Measurements from ENCODE around the gene PKDREJ.

The PKDREJ gene

GRCh38 chr22:46245511-46245910, 17.6 kb downstream of the PKDREJ start:
- DNase-seq, result peak in 38 of 42 donors; percentile 33 to 83 (median 55)
- intact Hi-C loops (cut with DNase I), result loop anchor here (10.0 kb wide), 1 partner anchor 101 kb away; no protein-coding TSS in a partner anchor

- intact Hi-C loops (cut with DNase I), result loop anchor here (10.0 kb wide), 1 partner anchor 100 kb away; no protein-coding TSS in a partner anchor
- DNase-seq, result no peak
Observed at GRCh38 chr22:46244771-46245170, 18.4 kb downstream of the PKDREJ start.

- no peak for DNase-seq
- intact Hi-C loops (cut with DNase I), result loop anchor here (10.0 kb wide), 1 partner anchor 97 kb away; no protein-coding TSS in a partner anchor
Observed at GRCh38 chr22:46242076-46242475, 21.1 kb downstream of the PKDREJ start.

GRCh38 chr22:46241396-46242007, 21.6 kb downstream of the PKDREJ start:
- no peak for DNase-seq
- intact Hi-C loops (cut with DNase I), result loop anchor here (10.0 kb wide), 1 partner anchor 97 kb away; no protein-coding TSS in a partner anchor

DNA sequence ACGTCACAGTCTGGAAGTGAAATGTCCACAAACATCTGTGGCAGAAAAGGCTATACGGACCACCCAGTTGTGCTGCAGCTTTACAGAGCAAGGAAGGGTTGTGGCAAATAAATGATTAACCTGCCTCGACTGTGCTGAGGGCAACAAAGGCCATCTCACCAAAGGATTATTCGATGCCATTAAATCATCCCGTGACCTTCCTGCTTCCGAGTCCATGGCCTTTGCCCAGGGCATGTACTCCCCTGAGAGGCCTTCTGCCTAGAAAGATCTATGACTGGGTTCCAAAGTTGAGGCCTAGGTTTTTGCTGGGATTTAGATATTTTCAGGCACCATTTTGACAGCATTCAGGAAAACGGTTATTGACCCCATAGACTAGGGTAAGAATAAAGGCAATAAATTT, 22.2 kb downstream of the PKDREJ start:
- intact Hi-C loops (cut with DNase I), result loop anchor here (10.0 kb wide), 1 partner anchor 96 kb away; no protein-coding TSS in a partner anchor
- DNase-seq, result no peak

GRCh38 chr22:46240506-46240905, 22.6 kb downstream of the PKDREJ start:
- DNase-seq, result no peak
- intact Hi-C loops (cut with DNase I), result loop anchor here (10.0 kb wide), 1 partner anchor 96 kb away; no protein-coding TSS in a partner anchor

DNA sequence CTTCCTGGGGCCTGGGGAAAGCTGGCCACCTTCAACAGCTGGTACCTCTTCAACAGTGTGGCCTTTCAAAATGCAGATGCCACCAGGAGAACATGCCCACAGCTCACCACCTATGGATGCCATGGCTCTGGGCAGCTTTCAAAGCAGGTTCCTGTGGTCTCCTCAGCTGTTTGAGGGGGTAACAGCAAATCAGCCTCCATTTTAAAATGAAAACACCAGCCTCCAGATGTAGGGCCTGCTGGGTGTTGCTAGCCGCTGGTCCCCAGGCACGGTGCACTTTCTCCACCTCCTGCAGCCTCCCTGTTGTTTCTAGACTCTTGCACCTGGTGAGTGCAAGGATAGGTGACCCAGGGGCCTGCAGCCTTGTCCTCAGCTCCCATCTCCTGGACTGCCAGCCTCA, 23.1 kb downstream of the PKDREJ start:
- peak in 1 of 42 donors; percentile 26 for DNase-seq
- intact Hi-C loops (cut with DNase I), result loop anchor here (10.0 kb wide), 1 partner anchor 95 kb away; no protein-coding TSS in a partner anchor

DNA sequence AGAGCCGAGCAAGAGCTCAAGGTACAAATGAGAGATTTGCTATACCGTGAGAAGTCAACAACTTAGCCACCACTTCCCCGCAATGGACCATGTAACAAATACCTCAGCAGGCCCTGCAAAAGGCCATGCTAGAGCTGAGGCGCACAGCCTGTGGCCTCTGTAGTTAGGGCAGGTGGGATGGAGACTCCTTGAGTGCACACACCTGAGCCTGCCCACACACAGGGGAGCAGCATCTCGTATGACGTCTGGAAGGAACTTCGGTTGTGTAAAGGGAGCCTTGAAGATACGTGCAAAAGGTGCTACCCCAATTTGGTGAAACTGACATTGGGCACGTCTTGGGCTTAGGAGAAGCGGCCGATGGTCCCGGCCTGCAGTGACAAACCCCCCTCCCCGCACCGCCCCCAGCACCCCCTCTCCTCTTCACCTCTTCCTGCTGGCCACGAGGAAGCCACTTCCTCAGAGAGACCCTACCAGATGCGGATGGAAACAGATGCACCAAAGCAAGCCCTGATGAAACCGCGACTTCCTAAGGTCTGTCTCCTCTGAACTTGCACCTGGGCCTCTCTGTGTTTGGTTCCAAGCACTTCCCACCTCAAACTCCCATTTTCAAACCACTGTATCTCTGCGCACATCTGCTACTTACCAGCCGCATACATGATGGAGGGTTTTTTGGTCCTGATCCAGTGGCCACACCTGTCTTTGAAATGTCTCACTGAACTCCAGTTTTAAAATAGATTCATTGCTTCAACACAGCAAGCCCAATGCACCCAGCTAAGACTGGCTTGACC, 23.7 kb downstream of the PKDREJ start:
- intact Hi-C loops (cut with DNase I), result loop anchor here (10.0 kb wide), 1 partner anchor 95 kb away; no protein-coding TSS in a partner anchor
- DNase-seq, result peak in 1 of 42 donors; percentile 12

DNA sequence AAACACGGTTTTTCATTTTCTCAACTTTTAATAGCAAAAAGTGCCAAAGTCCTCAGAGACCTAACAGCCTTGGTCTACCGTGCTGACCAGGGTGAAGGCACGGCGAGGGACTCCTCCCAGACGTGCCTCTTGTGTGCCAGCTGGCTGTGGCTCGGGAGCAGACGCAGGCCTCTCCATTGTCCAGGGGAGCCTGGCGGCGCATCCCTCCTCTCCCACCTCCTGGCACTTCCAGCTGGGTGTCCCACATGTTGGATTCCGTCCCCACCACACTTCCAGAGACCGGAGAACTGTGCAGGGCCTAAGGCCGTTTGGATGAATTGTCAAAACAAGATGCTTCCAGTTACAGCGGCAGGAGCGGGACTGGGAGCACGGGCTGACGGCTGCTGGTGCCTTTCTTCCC, 24.6 kb downstream of the PKDREJ start:
- DNase-seq, result peak in 37 of 42 donors; percentile 17 to 75 (median 51)
- intact Hi-C loops (cut with DNase I), result no loop called here

- intact Hi-C loops (cut with DNase I), result no loop called here
Observed at GRCh38 chr22:46237453-46238124, 25.6 kb downstream of the PKDREJ start.

DNA sequence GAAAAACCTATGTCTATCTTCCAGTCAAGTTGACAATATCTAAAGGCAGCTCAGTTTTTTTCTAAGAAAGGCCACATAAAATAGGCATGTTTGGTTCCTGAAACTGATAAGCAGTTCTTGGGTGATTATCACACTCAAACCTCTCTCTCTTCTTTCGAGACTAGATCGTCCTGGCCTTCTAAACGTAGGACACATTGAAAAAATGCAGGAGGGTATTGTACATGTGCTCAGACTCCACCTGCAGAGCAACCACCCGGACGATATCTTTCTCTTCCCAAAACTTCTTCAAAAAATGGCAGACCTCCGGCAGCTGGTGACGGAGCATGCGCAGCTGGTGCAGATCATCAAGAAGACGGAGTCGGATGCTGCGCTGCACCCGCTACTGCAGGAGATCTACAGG, 28.2 kb downstream of the PKDREJ start:
- DNase-seq, result peak in 1 of 42 donors; percentile 22
- intact Hi-C loops (cut with DNase I), result no loop called here

More at GRCh38 chr22:46237453-46238124, 25.6 kb downstream of the PKDREJ start:
- peak in 5 of 42 donors; percentile 16 to 55 (median 34) for DNase-seq

DNA sequence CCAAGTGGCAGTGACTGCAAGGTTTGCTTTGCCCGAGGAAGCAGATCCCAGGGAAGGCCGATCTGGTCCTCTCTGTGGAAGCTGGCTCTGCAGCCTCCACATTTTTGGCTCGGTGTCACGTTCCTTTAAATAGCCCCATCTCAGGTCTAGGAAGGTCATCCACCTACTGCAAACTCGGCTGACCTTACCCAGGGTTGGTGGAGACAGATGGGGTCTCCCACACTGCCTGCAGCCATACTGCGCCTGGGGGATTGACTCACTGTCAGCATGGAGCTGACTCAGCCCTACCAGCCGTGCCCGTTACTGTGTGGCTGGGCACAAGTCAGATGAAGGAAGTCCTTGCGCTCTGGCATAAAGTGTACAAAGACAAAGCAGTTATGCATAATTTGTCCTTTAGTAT, 29.9 kb downstream of the PKDREJ start:
- DNase-seq, result peak in 30 of 42 donors; percentile 12 to 77 (median 49)
- intact Hi-C loops (cut with DNase I), result no loop called here

DNA sequence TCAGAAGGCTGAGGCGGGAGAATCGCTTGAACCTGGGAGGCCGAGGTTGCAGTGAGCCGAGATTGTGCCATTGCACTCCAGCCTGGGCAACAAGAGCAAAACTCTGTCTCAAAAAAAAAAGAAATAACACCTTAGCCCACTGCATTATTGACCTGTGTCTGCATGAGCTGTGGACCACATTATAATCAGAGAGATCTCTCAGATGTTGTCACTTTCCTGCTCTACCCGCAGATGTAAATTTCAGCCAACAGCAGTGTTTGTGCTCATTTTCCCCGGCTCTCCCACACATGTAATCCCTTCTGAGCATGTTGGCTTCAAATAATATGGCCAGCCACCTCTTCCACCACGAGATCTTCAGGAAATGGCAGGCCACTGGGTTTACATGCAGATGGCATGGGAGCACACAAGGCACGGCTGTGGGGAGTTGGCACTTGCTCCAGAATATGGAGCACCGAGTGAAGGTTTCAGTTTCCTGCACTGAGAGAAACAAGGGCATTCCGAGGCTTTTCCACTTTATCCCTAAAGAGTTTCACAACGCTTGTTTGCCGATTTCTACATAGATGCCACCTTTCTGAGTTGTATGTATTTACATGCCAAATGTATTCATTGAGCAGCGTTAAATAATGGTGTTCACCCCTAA, 32.8 kb downstream of the PKDREJ start:
- peak in 1 of 42 donors; percentile 22 for DNase-seq
- intact Hi-C loops (cut with DNase I), result no loop called here

DNA sequence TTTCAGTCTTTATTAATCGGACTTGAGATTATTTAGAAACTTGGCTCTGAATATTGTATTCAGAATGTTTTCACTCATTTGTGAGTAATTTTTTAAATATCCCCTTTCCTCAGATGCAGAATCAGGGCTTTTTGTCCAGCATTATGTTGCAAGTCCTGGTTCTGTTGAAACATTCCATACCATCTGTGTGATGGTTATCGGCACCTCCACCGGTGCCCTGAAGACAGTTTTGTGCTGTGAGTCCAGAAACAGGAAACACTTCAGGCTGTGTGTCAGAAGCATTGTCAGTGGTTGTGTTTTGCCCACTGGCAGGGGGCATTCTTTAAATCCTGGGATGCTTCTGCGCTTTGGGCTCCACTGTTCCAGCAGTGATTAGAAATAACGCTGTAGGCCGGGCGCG, 33.4 kb downstream of the PKDREJ start:
- intact Hi-C loops (cut with DNase I), result no loop called here
- DNase-seq, result peak in 2 of 42 donors; percentile 4 to 9

DNA sequence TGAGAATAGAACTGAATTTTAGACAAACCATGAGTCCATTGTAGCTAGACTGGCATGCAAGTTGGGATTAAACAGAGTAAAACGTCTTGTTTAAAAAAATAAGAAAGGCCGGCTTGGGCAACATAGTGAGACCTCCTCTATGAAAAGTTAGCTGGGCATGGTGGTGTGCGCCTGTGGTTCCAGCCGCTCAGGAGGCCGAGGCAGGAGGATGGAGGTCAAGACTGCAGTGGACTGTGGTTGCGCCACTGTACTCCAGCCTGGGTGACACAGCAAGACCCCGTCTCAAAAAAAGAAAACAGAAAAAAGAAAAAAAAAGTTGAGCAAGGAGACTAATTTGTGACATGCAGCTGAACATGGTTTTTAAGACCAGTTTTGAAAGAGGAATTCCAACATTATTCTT, 36.6 kb downstream of the PKDREJ start:
- intact Hi-C loops (cut with DNase I), result no loop called here
- no peak for DNase-seq

GRCh38 chr22:46225631-46226030, 37.5 kb downstream of the PKDREJ start:
- DNase-seq, result no peak
- intact Hi-C loops (cut with DNase I), result no loop called here

DNA sequence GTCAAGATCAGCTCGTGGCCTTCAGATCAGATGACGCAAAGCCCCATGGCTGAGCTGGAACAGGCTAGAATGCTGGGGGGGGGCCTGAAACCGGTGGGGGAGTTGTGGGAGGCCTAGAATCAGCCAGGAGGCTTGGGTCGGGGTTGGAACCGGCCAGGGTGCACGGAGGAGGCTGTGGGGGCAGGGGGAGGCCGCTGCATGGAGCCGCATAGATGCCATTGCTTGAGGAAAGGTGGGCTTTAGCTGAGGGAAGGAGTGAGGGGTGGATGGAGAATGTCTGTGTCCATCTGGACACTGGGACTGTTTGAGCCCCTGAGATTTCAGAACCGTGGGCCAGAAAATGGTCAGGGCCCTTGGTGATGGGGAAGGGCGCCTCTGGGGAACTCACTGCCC, 38.2 kb downstream of the PKDREJ start:
- no peak for DNase-seq
- intact Hi-C loops (cut with DNase I), result no loop called here

- peak in 1 of 42 donors; percentile 30 for DNase-seq
- intact Hi-C loops (cut with DNase I), result no loop called here
Observed at GRCh38 chr22:46224044-46224897, 38.9 kb downstream of the PKDREJ start.

Measured in head of caudate nucleus (tissue), 42 donors.